ENCODE measurements around the gene EPX. TPM values are rescaled to one million over a fixed set of nuclear protein-coding genes. Genes with fewer than 3 reads are reported as not detected.

Gene EPX
- total RNA-seq, 2 experiments from 2014 or later: not detected

- intact Hi-C loops (cut with micrococcal nuclease): no loop called here
- ChIA-PET CTCF (interaction anchor here (1.2 kb wide), 1 partner anchor 10 kb away, joined by 5 read pairs; no protein-coding TSS in a partner anchor), POLR2A (no interaction called here)
- peaks cover 3% of the 10 kb centered on the region for H3K4me1 Mint-ChIP-seq (ENCODE audit: low read depth)
- no peak for TF ChIP-seq CTCF (IDR thresholded peaks at IDR 0.05)
- no peak overlapping the region for H3K27ac Mint-ChIP-seq
- H3K4me3 Mint-ChIP-seq: no peak overlapping the region
- H3K36me3 Mint-ChIP-seq (ENCODE audit: low read depth): no peaks in the 10 kb centered on the region
- H3K9me3 Mint-ChIP-seq: no peaks in the 10 kb centered on the region
- ATAC-seq: no peak
- no peak for DNase-seq
- peaks cover 42% of the 10 kb centered on the region for H3K27me3 Mint-ChIP-seq
These were observed 47.5 kb downstream of the EPX start for GRCh38 chr17:58239987-58240386.

- Mint-ChIP-seq H3K4me3 (no peak overlapping the region), H3K9me3 (no peaks in the 10 kb centered on the region), H3K36me3 (ENCODE audit: low read depth) (no peaks in the 10 kb centered on the region), H3K27me3 (peaks cover 34% of the 10 kb centered on the region), H3K27ac (no peak overlapping the region), H3K4me1 (ENCODE audit: low read depth) (peaks cover 3% of the 10 kb centered on the region)
- ChIA-PET POLR2A (interaction anchor here (1.3 kb wide), 2 partner anchors 11 to 22 kb away, joined by 3 to 4 read pairs; no protein-coding TSS in a partner anchor), CTCF (interaction anchor here (1.0 to 1.5 kb wide), 3 partner anchors 7 to 42 kb away, joined by 3 to 5 read pairs (median 3); no protein-coding TSS in a partner anchor)
- intact Hi-C loops (cut with micrococcal nuclease): no loop called here
- ATAC-seq (peak; percentile 72), DNase-seq (peak; percentile 29)
- TF ChIP-seq CTCF (IDR thresholded peaks at IDR 0.05): no peak
These were observed 49.8 kb downstream of the EPX start for GRCh38 chr17:58242171-58242784.

GRCh38 chr17:58244963-58245362 lies 52.4 kb downstream of the EPX start:
- CTCF ChIA-PET: no interaction called here
- Mint-ChIP-seq H3K4me1 (ENCODE audit: low read depth) (peaks cover 11% of the 10 kb centered on the region), H3K27ac (no peak overlapping the region), H3K36me3 (ENCODE audit: low read depth) (no peaks in the 10 kb centered on the region), H3K4me3 (no peak overlapping the region), H3K9me3 (no peaks in the 10 kb centered on the region), H3K27me3 (peaks cover 27% of the 10 kb centered on the region)
- POLR2A ChIA-PET: no interaction called here
- DNase-seq (no peak), ATAC-seq (no peak)
- TF ChIP-seq CTCF (IDR thresholded peaks at IDR 0.05): no peak
- intact Hi-C loops (cut with micrococcal nuclease): no loop called here

- ATAC-seq (no peak), DNase-seq (no peak)
- ChIA-PET CTCF (no interaction called here), POLR2A (no interaction called here)
- no peak overlapping the region for H3K27ac Mint-ChIP-seq
- intact Hi-C loops (cut with micrococcal nuclease): no loop called here
- no peaks in the 10 kb centered on the region for H3K9me3 Mint-ChIP-seq
- no peak for TF ChIP-seq CTCF (IDR thresholded peaks at IDR 0.05)
- H3K27me3 Mint-ChIP-seq: peaks cover 24% of the 10 kb centered on the region
- no peaks in the 10 kb centered on the region for H3K36me3 Mint-ChIP-seq (ENCODE audit: low read depth)
- H3K4me3 Mint-ChIP-seq: no peak overlapping the region
- H3K4me1 Mint-ChIP-seq (ENCODE audit: low read depth): peaks cover 13% of the 10 kb centered on the region
These were observed 53.0 kb downstream of the EPX start for GRCh38 chr17:58245428-58246103.

GRCh38 chr17:58246104-58246740 lies 53.7 kb downstream of the EPX start:
- no peak for DNase-seq
- Mint-ChIP-seq H3K9me3 (no peaks in the 10 kb centered on the region), H3K4me1 (ENCODE audit: low read depth) (peaks cover 13% of the 10 kb centered on the region), H3K4me3 (no peak overlapping the region), H3K27ac (no peak overlapping the region), H3K36me3 (ENCODE audit: low read depth) (no peaks in the 10 kb centered on the region), H3K27me3 (peaks cover 22% of the 10 kb centered on the region)
- CTCF ChIA-PET: interaction anchor here (1.8 to 4.3 kb wide), 3 partner anchors 27 to 71 kb away, joined by 4 to 33 read pairs (median 11); partner anchors contain the start of gene MKS1
- ATAC-seq: no peak
- POLR2A ChIA-PET: interaction anchor here (0.8 to 1.4 kb wide), 2 partner anchors 10 to 27 kb away, joined by 3 read pairs; partner anchors contain the start of gene MKS1
- no peak for TF ChIP-seq CTCF (IDR thresholded peaks at IDR 0.05)
- intact Hi-C loops (cut with micrococcal nuclease): no loop called here
